A673 (cell line): Measurements from ENCODE around the gene GYS1. TPM values are rescaled to one million over a fixed set of nuclear protein-coding genes. Genes with fewer than 3 reads are reported as not detected.

Experiments used
- BruUV-seq: library from RNA; stranded (reverse); fragments of 400-500 nt; replicated peaks from 2 replicates; lab custom pipeline; 2021; lab: Mats Ljungman, UMichigan
- CTCF ChIA-PET: fragments of 300-600 bp; sonication (Branson Sonifier 250); formaldehyde crosslinking; loops from one replicate; lab custom pipeline; 2022; ENCODE audit warnings: antibody characterized with exemption; lab: Charles Lee
- POLR2A ChIA-PET: fragments of 300-600 bp; sonication (Branson Sonifier 250); formaldehyde crosslinking; loops from one replicate; lab custom pipeline; 2022; ENCODE audit warnings: antibody characterized with exemption; ENCODE audit not compliant: low non-redundant PET; lab: Charles Lee
- DNase-seq: peaks from one replicate; pipeline ENCODE4 v3.0.0-alpha.2; 2015; ENCODE audit warnings: low spot score
- H3K27ac ChIP-seq: fragments of 200-600 bp; sonication (generic); 2 replicates; pipeline ENCODE4 v1.5.1; 2016; ENCODE audit warnings: mixed run types, low read depth, mild to moderate bottlenecking, mixed read lengths, antibody characterized with exemption, low read length; ENCODE audit not compliant: poor library complexity, severe bottlenecking
- H3K27me3 ChIP-seq: fragments of 200-600 bp; sonication (generic); replicated peaks from 2 replicates; pipeline ENCODE4 v1.6.1; 2017; ENCODE audit warnings: mixed run types, low read depth, mild to moderate bottlenecking, mixed read lengths, antibody characterized with exemption, low read length; ENCODE audit not compliant: insufficient read depth, poor library complexity
- H3K36me3 ChIP-seq: fragments of 200-600 bp; sonication (generic); 2 replicates; pipeline ENCODE4 v1.6.1; 2016; ENCODE audit warnings: mixed run types, mild to moderate bottlenecking, mixed read lengths, antibody characterized with exemption, low read length; ENCODE audit not compliant: insufficient read depth, poor library complexity, severe bottlenecking
- H3K4me1 ChIP-seq: fragments of 200-600 bp; sonication (generic); 2 replicates; pipeline ENCODE4 v1.6.1; 2017; ENCODE audit warnings: mixed run types, mild to moderate bottlenecking, mixed read lengths, antibody characterized with exemption, low read length; ENCODE audit not compliant: insufficient read depth, poor library complexity, severe bottlenecking
- H3K4me3 ChIP-seq: fragments of 200-600 bp; sonication (generic); 2 replicates; pipeline ENCODE4 v1.5.1; 2016; ENCODE audit warnings: low read depth, mixed run types, mild to moderate bottlenecking, mixed read lengths, low read length; ENCODE audit not compliant: poor library complexity, severe bottlenecking
- H3K9me3 ChIP-seq: fragments of 200-600 bp; sonication (generic); 2 replicates; pipeline ENCODE4 v1.6.1; 2016; ENCODE audit warnings: mixed run types, low read depth, mild to moderate bottlenecking, mixed read lengths, antibody characterized with exemption, low read length; ENCODE audit not compliant: poor library complexity, severe bottlenecking
- CTCF ChIP-seq: fragments of 300-800, 200-600 bp; sonication (generic); conservative IDR thresholded peaks from 2 replicates; pipeline ENCODE4 v1.5.1; 2017; ENCODE audit warnings: low read depth, mild to moderate bottlenecking, antibody characterized with exemption, low read length, moderate library complexity, mixed read lengths
- EZH2 ChIP-seq: fragments of 200-600 bp; sonication (generic); IDR thresholded peaks from 2 replicates; pipeline ENCODE4 v1.6.1; 2017; ENCODE audit warnings: borderline replicate concordance, low read depth, mild to moderate bottlenecking, mixed read lengths, antibody characterized with exemption, low read length; ENCODE audit not compliant: poor library complexity, severe bottlenecking
- intact Hi-C: fragments of 100-400 bp; cut with micrococcal nuclease; formaldehyde crosslinking; loops from one replicate; pipeline ENCODE4 v1.10.0; 2022; ENCODE audit not compliant: unreplicated experiment
- total RNA-seq: library from RNA; stranded (reverse); gene quantifications from 2 replicates; pipeline ENCODE4 v1.2.3, GENCODE V29; 2021

GYS1 gene
- total RNA-seq, 1 experiment from 2014 or later: 57.0 TPM

GRCh38 chr19:48997972-48998371, 4.9 kb upstream of the GYS1 start:
- ChIA-PET CTCF (interaction anchor here (0.7 to 1.6 kb wide), 4 partner anchors 15 to 538 kb away, joined by 3 to 7 read pairs (median 4); no protein-coding TSS in a partner anchor), POLR2A (interaction anchor here (0.7 kb wide), 1 partner anchor 76 kb away, joined by 3 read pairs; no protein-coding TSS in a partner anchor)
- Histone ChIP-seq H3K27me3 (no peaks in the 10 kb centered on the region), H3K27ac (no peak overlapping the region), H3K36me3 (peaks cover 15% of the 10 kb centered on the region), H3K4me3 (no peak overlapping the region), H3K9me3 (no peaks in the 10 kb centered on the region), H3K4me1 (peaks cover 13% of the 10 kb centered on the region)
- peak; percentile 67 for DNase-seq
- intact Hi-C loops: no loop called here
- BruUV-seq: no TSS peak
- TF ChIP-seq EZH2 (no peak), CTCF (peak; percentile 70)

GRCh38 chr19:48994035-48994386, 902 bp upstream of the GYS1 start:
- ChIA-PET CTCF (interaction anchor here (0.5 to 2.1 kb wide), 8 partner anchors 11 to 602 kb away, joined by 3 to 14 read pairs (median 4); partner anchors contain the start of gene KDELR1), POLR2A (interaction anchor here (0.6 kb wide), 1 partner anchor 14 kb away, joined by 14 read pairs; no protein-coding TSS in a partner anchor)
- TF ChIP-seq CTCF: no peak
- no peak for TF ChIP-seq EZH2
- Histone ChIP-seq H3K4me1 (peaks cover 14% of the 10 kb centered on the region), H3K36me3 (peaks cover 5% of the 10 kb centered on the region), H3K4me3 (peak overlapping the region; percentile 79), H3K9me3 (no peaks in the 10 kb centered on the region), H3K27me3 (no peaks in the 10 kb centered on the region), H3K27ac (peak overlapping the region; percentile 85)
- BruUV-seq: no TSS peak
- DNase-seq: no peak
- intact Hi-C loops: loop anchor here (5.0 kb wide), 1 partner anchor 218 kb away; no protein-coding TSS in a partner anchor

GRCh38 chr19:48992581-48993174, 431 bp downstream of the GYS1 start:
- BruUV-seq: no TSS peak
- DNase-seq: no peak
- Histone ChIP-seq H3K4me3 (peak overlapping the region; percentile 79), H3K4me1 (peaks cover 14% of the 10 kb centered on the region), H3K36me3 (peaks cover 14% of the 10 kb centered on the region), H3K27me3 (no peaks in the 10 kb centered on the region), H3K9me3 (no peaks in the 10 kb centered on the region), H3K27ac (peak overlapping the region; percentile 85)
- CTCF ChIA-PET: interaction anchor here (0.6 to 2.1 kb wide), 4 partner anchors 9 to 381 kb away, joined by 3 to 14 read pairs (median 6); partner anchors contain the start of gene NUCB1
- TF ChIP-seq EZH2 (no peak), CTCF (no peak)
- intact Hi-C loops: loop anchor here (5.0 kb wide), 1 partner anchor 220 kb away; no protein-coding TSS in a partner anchor
- POLR2A ChIA-PET: interaction anchor here (0.6 to 0.8 kb wide), 2 partner anchors 38 to 206 kb away, joined by 3 to 4 read pairs; no protein-coding TSS in a partner anchor
